Suprapubic skin (tissue), 4 donors: ENCODE measurements around the gene ETV6. TPM values are rescaled to one million over a fixed set of nuclear protein-coding genes. Genes with fewer than 3 reads are reported as not detected.

ENCODE experiments used
- DNase-seq, 2 donors: peaks; one replicate each; pipeline ENCODE4 v3.0.0-alpha.2; 2019; ENCODE audit warnings: low spot score in 2 of 2
- H3K27ac ChIP-seq: fragments of 200-600 bp; sonication (generic); one replicate; pipeline ENCODE4 v1.5.1; 2019
- H3K27me3 ChIP-seq: fragments of 200-600 bp; sonication (generic); one replicate; pipeline ENCODE4 v1.5.1; 2019
- H3K36me3 ChIP-seq: fragments of 200-600 bp; sonication (generic); one replicate; pipeline ENCODE4 v1.5.1; 2019
- H3K4me1 ChIP-seq: fragments of 200-600 bp; sonication (generic); one replicate; pipeline ENCODE4 v1.5.1; 2019
- H3K4me3 ChIP-seq: fragments of 200-600 bp; sonication (generic); one replicate; pipeline ENCODE4 v1.5.1; 2019; ENCODE audit warnings: mild to moderate bottlenecking
- H3K9me3 ChIP-seq: fragments of 200-600 bp; sonication (generic); one replicate; pipeline ENCODE4 v1.5.1; 2019
- EP300 ChIP-seq: sonication (generic); formaldehyde crosslinking; IDR thresholded peaks from one replicate; pipeline ENCODE4 v1.6.1; 2017; ENCODE audit warnings: antibody characterized with exemption
- POLR2A ChIP-seq, 2 donors: fragments of 450-650 bp; IDR thresholded peaks; one replicate each; pipeline ENCODE4 v1.6.1; 2017; ENCODE audit warnings: antibody characterized with exemption in 2 of 2, mild to moderate bottlenecking in 2 of 2, moderate library complexity in 2 of 2
- POLR2AphosphoS5 ChIP-seq, 3 donors: sonication (generic); formaldehyde crosslinking; IDR thresholded peaks; one replicate each; pipeline ENCODE4 v1.6.1; 2017; ENCODE audit warnings: antibody characterized with exemption in 3 of 3
- WGBS: methylation state at CpG from one replicate; pipeline ENCODE4 v1.1.5; 2018; 5-methylcytosine and 5-hydroxymethylcytosine counted together
- total RNA-seq, 4 donors: library from RNA; depleted of rRNA; stranded (reverse); fragments of >200 nt; gene quantifications; one replicate each; pipeline ENCODE4 v1.1.0, GENCODE V29; 2016
- TF ChIP-seq, protein P1 (sequence below), 2 donors: fragments of 200-600 bp in 1 of 2; fragments of 450-650 bp in 1 of 2; sonication (generic) in 1 of 2; IDR thresholded peaks; one replicate each; pipeline ENCODE4 v1.5.1; 2016 to 2019; ENCODE audit warnings: antibody characterized with exemption in 2 of 2, mild to moderate bottlenecking in 1 of 2, moderate library complexity in 1 of 2

Gene ETV6
- total RNA-seq, 4 donors from 2014 or later, result 16.9 to 41.4 (median 25.1) TPM

DNA sequence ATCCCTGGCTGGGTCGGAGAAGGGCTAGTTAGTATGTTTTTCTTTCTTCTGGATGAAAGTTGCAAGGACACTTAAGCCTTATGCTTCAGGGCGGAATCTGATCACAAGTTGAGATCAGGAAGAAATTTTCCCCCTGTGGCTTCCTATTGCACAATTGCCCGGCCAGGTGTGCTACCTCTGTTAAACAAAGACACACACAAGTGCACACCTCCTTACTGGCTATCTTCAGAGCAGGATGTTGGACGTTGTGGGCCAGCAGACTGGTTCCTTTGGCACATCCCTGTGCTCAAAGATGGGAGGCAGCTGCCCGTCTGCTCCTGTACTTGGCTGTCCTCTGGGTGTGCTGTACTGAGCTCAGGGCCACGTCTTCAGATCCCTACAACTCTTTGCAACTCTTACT, 19.1 kb downstream of the ETV6 start:
- Histone ChIP-seq H3K27ac (no peak overlapping the region), H3K27me3 (no peaks in the 10 kb centered on the region), H3K4me1 (peaks cover 46% of the 10 kb centered on the region), H3K9me3 (no peaks in the 10 kb centered on the region), H3K4me3 (no peak overlapping the region), H3K36me3 (no peaks in the 10 kb centered on the region)
- DNase-seq, result no peak
- 70% methylated on average over 6 of the region's 6 CpGs for WGBS
- no peak for TF ChIP-seq POLR2AphosphoS5 (IDR thresholded peaks at IDR 0.05)
- TF ChIP-seq POLR2A (IDR thresholded peaks at IDR 0.05), result no peak
- no peak for TF ChIP-seq EP300
- TF ChIP-seq, protein P1, sequence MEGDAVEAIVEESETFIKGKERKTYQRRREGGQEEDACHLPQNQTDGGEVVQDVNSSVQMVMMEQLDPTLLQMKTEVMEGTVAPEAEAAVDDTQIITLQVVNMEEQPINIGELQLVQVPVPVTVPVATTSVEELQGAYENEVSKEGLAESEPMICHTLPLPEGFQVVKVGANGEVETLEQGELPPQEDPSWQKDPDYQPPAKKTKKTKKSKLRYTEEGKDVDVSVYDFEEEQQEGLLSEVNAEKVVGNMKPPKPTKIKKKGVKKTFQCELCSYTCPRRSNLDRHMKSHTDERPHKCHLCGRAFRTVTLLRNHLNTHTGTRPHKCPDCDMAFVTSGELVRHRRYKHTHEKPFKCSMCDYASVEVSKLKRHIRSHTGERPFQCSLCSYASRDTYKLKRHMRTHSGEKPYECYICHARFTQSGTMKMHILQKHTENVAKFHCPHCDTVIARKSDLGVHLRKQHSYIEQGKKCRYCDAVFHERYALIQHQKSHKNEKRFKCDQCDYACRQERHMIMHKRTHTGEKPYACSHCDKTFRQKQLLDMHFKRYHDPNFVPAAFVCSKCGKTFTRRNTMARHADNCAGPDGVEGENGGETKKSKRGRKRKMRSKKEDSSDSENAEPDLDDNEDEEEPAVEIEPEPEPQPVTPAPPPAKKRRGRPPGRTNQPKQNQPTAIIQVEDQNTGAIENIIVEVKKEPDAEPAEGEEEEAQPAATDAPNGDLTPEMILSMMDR (IDR thresholded peaks at IDR 0.05), result no peak

DNA sequence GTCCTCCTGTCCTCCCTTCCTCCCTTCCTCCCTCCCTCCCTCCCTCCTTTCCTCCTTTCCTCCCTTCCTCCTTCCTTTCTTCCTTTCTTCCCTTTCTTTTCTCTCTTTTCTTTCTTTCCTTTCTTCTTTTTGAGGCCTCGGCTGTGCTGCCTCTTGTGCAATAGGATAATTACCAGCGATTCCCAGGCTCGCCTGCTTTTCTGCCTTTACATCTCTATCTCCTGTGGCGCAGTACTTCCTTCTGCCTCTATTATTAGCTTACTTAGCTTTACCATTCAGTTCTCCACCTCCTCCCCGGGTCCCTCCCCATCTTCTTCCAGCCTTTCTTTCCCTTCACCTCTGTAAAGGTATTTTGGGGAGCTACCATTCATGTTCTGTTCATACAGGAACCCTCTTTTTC, 19.9 kb downstream of the ETV6 start:
- 54% methylated on average over 5 of the region's 5 CpGs for WGBS
- no peak for DNase-seq
- no peaks in the 10 kb centered on the region for H3K36me3 ChIP-seq
- no peak overlapping the region for H3K4me3 ChIP-seq
- no peaks in the 10 kb centered on the region for H3K9me3 ChIP-seq
- H3K4me1 ChIP-seq, result peaks cover 53% of the 10 kb centered on the region
- no peaks in the 10 kb centered on the region for H3K27me3 ChIP-seq
- no peak overlapping the region for H3K27ac ChIP-seq
- TF ChIP-seq, protein P1 (IDR thresholded peaks at IDR 0.05), result no peak
- no peak for TF ChIP-seq POLR2AphosphoS5 (IDR thresholded peaks at IDR 0.05)
- TF ChIP-seq EP300, result no peak
- TF ChIP-seq POLR2A (IDR thresholded peaks at IDR 0.05), result no peak

DNA sequence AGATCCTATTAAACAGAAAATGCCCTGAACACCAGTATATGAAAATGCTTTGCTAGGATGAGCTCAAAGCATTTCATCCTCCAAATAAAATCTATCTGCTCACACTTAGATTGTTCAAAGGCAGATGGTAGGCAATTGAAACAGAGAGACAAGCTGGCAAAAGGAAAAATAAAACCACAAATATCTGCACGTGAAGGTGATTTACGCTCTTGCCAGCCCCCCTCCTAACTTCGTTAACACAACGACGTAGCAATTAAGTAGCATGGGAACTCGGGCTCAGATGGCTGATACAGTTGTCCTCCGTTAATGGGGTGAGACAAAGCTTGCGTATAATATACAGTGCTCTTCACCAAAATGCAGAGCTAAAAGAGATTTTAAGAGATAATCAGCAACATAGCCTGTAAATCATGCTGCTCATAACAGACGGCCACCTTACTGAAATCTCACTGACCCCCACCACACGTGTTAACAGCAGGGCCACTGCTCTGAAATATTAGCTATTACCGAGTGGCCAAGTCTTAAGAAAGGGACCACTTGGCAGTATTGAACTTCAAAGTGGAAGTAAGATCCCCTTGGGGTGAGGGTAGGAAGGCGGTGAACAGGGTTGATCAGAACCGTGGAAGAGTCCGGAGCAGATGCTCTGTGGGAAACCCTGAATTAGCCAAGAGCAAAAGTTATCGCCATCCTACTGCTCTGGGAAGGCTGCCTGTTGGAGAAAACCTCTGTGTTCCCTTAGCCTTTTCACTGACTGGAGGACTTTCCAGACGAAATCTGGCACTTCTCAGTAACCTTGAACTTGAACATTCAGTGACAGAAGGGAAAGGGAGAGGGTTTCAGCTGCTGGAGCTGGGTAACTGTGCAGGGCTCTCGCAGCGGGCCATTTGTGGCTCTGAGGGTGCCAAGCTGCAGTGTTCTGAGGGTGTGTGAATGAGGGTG, 23.1 kb downstream of the ETV6 start:
- H3K9me3 ChIP-seq, result no peaks in the 10 kb centered on the region
- peaks cover 58% of the 10 kb centered on the region for H3K4me1 ChIP-seq
- no peak overlapping the region for H3K4me3 ChIP-seq
- TF ChIP-seq POLR2AphosphoS5 (IDR thresholded peaks at IDR 0.05), result no peak
- TF ChIP-seq, protein P1 (IDR thresholded peaks at IDR 0.05), result no peak
- TF ChIP-seq EP300, result no peak
- TF ChIP-seq POLR2A (IDR thresholded peaks at IDR 0.05), result no peak
- H3K27me3 ChIP-seq, result no peaks in the 10 kb centered on the region
- DNase-seq, result no peak
- WGBS, result 64% methylated on average over 18 of the region's 18 CpGs
- no peaks in the 10 kb centered on the region for H3K36me3 ChIP-seq
- H3K27ac ChIP-seq, result no peak overlapping the region

DNA sequence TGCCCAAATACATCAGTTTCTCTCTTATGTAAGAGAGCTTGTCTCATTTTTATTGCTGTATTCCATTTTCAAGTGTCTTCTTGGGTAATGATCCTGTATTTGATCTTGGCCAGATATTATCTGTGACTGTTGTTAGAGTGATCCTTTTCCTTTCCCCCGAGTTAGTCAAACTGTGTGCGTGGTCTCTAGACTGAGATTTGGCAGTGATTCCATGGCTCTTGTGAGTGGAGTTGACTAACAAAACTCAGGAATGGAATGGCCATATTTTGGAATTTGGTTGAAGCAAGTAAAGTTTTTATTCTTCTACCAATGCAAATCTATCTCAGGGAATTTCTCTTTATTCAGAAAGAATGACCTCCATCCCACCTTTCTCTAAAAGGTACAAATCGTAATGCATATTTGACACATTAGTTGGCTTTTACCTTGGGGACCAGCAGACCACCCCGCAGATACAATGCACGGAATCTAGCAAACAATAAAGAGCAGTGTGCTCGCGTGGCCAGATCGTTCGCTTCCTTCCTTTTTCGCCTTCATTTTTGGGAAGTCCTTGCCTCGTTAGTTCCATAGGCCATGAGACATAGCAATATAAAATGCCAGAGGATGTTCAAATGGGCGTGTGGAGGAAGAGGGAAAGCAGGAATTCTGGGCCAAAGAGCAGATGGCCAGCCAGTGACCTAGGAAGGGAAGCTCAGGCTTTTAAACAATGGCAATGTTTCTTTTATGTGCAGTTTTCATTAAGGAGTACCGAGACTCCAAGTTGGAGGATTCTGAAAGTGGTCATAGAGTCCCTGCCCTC, 24.4 kb downstream of the ETV6 start:
- H3K27ac ChIP-seq, result no peak overlapping the region
- TF ChIP-seq EP300, result no peak
- TF ChIP-seq POLR2AphosphoS5 (IDR thresholded peaks at IDR 0.05), result no peak
- TF ChIP-seq, protein P1 (IDR thresholded peaks at IDR 0.05), result no peak
- no peak for TF ChIP-seq POLR2A (IDR thresholded peaks at IDR 0.05)

DNA sequence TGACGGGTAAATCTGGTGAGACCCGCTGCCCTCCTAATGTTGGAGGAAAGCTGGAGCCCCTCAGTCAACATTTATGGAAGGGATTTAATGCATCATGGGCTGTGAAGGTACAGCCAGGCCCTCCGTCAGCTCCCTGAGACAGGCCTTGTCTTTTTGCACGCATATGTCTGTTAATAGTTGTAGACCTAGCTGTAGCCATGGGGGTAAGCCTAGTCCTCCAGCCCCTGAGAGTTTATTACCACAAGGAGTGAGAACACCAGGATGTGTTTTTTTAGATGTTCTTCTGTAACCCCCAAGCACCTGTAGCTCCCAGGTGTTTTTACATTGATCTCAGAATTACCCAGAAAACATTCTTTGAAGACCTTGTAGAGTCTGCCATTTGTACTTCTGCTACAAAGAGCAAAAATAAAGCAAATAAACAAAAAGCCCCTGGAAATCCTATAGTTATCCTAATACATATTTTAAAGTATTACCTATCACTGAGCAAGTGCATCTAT, 25.5 kb downstream of the ETV6 start:
- H3K4me3 ChIP-seq, result no peak overlapping the region
- no peaks in the 10 kb centered on the region for H3K36me3 ChIP-seq
- 84% methylated on average over 4 of the region's 4 CpGs for WGBS
- TF ChIP-seq POLR2A (IDR thresholded peaks at IDR 0.05) (no peak), EP300 (no peak), POLR2AphosphoS5 (IDR thresholded peaks at IDR 0.05) (no peak)
- TF ChIP-seq, protein P1 (IDR thresholded peaks at IDR 0.05), result no peak
- peaks cover 47% of the 10 kb centered on the region for H3K4me1 ChIP-seq
- DNase-seq, result no peak
- no peaks in the 10 kb centered on the region for H3K27me3 ChIP-seq
- H3K27ac ChIP-seq, result peak overlapping the region; percentile 50
- H3K9me3 ChIP-seq, result no peaks in the 10 kb centered on the region

More for the DNA sequence above, 24.4 kb downstream of the ETV6 start:
- Histone ChIP-seq H3K9me3 (no peaks in the 10 kb centered on the region), H3K4me1 (peaks cover 52% of the 10 kb centered on the region), H3K27me3 (no peaks in the 10 kb centered on the region), H3K4me3 (no peak overlapping the region), H3K36me3 (no peaks in the 10 kb centered on the region)
- WGBS, result 81% methylated on average over 13 of the region's 13 CpGs
- DNase-seq, result no peak
